ENCODE measurements around the gene DCD. TPM values are rescaled to one million over a fixed set of nuclear protein-coding genes. Genes with fewer than 3 reads are reported as not detected.

DCD gene, protein sequence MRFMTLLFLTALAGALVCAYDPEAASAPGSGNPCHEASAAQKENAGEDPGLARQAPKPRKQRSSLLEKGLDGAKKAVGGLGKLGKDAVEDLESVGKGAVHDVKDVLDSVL
- polyA plus RNA-seq: not detected in 2 replicates

DNA sequence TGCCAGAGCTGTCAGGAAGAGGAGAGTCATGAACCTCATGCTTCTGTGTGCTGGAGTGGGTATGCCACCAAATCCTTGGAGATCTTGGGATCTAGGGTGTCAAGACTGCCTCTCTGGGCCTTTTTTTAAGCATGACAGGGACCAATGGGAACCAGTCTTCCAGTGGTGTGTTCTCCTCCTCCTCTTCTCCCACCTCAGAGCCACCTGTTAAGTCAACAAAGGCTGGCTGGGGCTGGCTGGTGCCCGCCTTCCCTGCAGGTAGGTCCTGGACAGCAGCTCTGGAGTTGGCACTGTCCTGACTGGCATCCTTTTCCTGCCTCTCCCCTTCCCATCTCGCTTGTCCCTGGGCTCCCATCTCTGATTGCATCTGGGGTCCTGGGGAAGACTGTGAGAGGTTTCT lies at the start of gene DCD:
DCD (minus strand) TSS at position 101 of the 400 bp plus-strand sequence; CDS start at position 39, 62 bp downstream.

DNA sequence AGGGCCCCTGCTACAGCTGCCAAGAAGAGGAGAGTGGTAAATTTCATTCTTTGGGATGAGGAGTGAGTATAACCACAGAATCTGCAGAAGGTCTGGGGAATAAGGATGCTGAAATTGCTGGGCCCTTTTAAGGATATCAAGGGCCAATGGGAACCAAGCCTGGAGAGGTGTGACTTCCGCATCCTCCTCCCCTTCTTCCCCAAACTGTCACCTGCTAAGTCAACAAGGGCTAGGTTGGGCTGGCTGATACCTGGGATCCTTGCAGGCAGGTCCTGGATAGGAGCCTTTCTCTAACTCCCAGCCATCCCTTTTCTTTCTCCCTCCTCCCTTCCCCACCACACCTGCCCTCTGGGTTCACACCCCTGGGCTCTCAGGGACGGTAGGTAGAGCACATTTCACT lies 13.4 kb downstream of the DCD start, which contains the start of gene LACRT:
LACRT (minus strand) TSS at position 101 of the 400 bp plus-strand sequence; CDS start at position 47, 54 bp downstream.

Other genes starting within 250 kb of the DCD start
- gene ITGA5, start 229.1 kb downstream of the DCD start, polyA plus RNA-seq: 1.4 and 3.8 TPM in 2 replicates
- 0.73 and 0.91 TPM in 2 replicates for gene GTSF1, start 174.8 kb downstream of the DCD start, polyA plus RNA-seq
- 0.47 and 3.5 TPM in 2 replicates for gene NCKAP1L, start 150.6 kb downstream of the DCD start, polyA plus RNA-seq
- gene PDE1B, start 98.8 kb downstream of the DCD start, polyA plus RNA-seq: 33.4 and 44.7 TPM in 2 replicates
- 13.8 and 22.1 TPM in 2 replicates for gene PPP1R1A, start 59.7 kb downstream of the DCD start, polyA plus RNA-seq
- not detected in 2 replicates for gene LACRT, start 13.5 kb downstream of the DCD start, polyA plus RNA-seq
- 2.0 TPM in 1 of 2 replicates, not detected in the other for gene MUCL1, start 206.2 kb upstream of the DCD start, polyA plus RNA-seq

All from Purkinje cell (primary cell).